GM12891 (cell line): ENCODE results near the gene CDYL2.

Experiments used
- DNase-seq: peaks from one replicate; pipeline ENCODE4 v3.0.0; 2011; ENCODE audit warnings: low spot score; ENCODE audit not compliant: insufficient read length
- FAIRE-seq: peaks from 2 replicates; lab custom pipeline; 2011; peaks lifted over from hg19 to GRCh38; lab: Jason Lieb, UNC
- PAX5 ChIP-seq: IDR thresholded peaks from 2 replicates; pipeline ENCODE4 v1.6.1; 2011; ENCODE audit warnings: low read length, moderate library complexity, mild to moderate bottlenecking; ENCODE audit not compliant: insufficient read depth, severe bottlenecking
- POLR2A ChIP-seq: IDR thresholded peaks from 2 replicates; pipeline ENCODE4 v1.6.1; 2011; ENCODE audit warnings: low read depth, low read length, control low read depth
- POLR2AphosphoS5 ChIP-seq: IDR thresholded peaks from 2 replicates; pipeline ENCODE4 v1.6.1; 2011; ENCODE audit warnings: low read depth, low read length, control low read depth
- POU2F2 ChIP-seq: IDR thresholded peaks from 2 replicates; pipeline ENCODE4 v1.6.1; 2011; ENCODE audit warnings: low read depth, mild to moderate bottlenecking, control low read depth, low read length, moderate library complexity
- SPI1 ChIP-seq: IDR thresholded peaks from 2 replicates; pipeline ENCODE4 v1.6.1; 2011; ENCODE audit warnings: low read depth, low read length, control low read depth
- TAF1 ChIP-seq: IDR thresholded peaks from 2 replicates; pipeline ENCODE4 v1.6.1; 2011; ENCODE audit warnings: low read depth, low read length, control low read depth

CDYL2 gene

DNA sequence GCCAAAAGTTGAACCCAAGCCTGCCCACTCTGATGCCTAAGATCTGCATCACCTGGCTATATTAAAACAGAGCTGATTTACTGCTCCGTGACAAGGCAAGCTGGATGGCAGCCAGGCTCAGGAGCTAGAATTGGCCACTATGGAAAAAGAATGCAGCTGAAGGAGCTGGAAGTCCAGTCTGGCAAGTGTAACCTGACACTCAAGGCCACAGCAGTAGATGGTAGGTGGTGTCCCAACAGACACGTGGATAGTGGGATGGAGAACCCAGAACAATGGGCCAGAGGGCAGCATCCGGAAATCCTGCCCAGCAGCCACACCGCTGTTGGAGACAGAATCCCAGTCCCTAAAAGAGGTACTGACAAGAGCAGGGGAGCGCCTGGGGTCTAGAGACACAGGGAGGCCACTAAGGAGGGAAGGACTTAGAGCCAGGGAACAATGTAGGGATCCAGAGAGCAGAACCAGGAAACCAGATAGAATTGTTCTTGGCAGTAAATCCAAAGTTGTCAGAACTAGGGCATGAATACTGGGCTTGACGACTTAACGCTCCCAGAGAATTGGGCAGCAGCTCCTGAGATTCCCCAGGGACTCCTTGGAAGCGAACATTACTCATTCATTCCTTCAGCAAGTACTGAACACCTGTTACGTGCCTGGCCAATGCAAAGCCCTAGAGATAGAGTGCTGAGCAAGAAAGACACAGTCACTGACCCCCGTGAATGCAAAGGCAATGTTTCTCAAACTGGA lies 85.7 kb downstream of the CDYL2 start:
- FAIRE-seq (no peak), DNase-seq (no peak)
- TF ChIP-seq SPI1 (no peak), POLR2A (no peak), POLR2AphosphoS5 (no peak), TAF1 (no peak), POU2F2 (no peak), PAX5 (no peak)

DNA sequence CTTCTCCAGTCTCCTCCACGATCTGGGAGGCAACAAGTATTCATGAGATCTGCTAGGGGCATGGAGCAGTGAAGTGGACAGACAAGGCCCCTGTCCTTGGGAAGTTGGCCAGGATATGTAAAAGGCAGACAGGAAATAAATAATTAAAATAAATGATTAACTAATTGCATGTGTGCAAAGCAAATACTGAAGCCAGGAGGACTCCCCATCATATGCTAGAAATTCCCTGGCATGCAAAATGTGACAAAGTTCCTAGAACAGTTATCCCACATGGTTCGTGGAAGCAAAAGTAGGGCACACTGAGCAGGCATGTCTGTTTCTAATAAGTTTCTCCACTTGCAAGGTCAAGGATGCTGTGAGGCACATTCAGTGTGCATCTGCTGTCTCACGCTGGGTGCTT lies 86.8 kb downstream of the CDYL2 start:
- TF ChIP-seq SPI1, result no peak
- no peak for TF ChIP-seq PAX5
- TF ChIP-seq POLR2AphosphoS5, result no peak
- TF ChIP-seq TAF1, result no peak
- TF ChIP-seq POLR2A, result no peak
- TF ChIP-seq POU2F2, result no peak
- FAIRE-seq, result no peak
- no peak for DNase-seq

DNA sequence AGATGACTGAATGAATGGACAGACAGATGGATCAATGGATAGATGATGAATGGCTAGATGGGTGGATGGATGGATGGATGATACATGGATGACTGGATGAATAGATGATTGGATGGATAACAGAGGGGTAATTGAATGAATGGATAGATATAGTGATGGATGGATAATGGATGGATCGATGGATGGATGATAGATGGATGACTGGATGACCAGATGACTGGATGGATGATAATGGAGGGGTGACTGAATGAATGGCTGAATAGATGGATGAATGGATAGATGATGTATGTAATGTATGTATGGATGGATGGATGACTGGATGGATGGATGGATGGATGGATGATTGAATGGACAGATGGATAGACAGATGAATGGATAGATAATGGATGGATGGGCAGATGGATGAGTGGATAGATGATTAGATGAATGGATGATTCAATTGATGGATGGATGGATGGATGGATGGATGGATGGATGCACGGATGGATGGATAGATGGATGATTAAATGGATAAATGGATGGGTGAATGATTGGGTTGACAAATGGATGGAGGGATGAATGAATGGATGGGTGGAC lies 87.7 kb downstream of the CDYL2 start:
- DNase-seq (no peak), FAIRE-seq (peak; percentile 66)
- TF ChIP-seq POLR2A, result no peak

DNA sequence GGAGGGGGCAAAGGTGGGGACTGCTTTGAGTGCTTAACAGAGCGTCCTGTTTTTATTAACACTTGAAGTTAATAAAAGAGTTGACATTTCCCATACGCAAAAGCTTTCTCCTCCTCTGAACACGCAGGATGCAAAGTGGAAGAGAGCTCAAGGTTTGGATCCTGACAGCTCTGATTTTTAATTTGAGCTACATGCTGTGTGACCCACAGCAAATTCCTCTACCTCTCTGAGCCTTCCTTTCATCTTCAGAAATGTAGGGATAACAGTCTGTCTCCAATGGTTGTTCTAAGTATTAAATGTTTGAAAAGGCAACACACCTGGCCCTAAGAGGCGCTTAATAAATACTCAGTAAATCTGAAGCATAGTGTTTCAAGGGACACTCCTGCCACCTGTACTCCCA lies 93.0 kb downstream of the CDYL2 start:
- no peak for FAIRE-seq
- no peak for TF ChIP-seq POLR2A
- TF ChIP-seq POLR2AphosphoS5, result no peak
- TF ChIP-seq PAX5, result no peak
- TF ChIP-seq SPI1, result no peak
- no peak for TF ChIP-seq TAF1
- no peak for TF ChIP-seq POU2F2
- DNase-seq, result no peak

DNA sequence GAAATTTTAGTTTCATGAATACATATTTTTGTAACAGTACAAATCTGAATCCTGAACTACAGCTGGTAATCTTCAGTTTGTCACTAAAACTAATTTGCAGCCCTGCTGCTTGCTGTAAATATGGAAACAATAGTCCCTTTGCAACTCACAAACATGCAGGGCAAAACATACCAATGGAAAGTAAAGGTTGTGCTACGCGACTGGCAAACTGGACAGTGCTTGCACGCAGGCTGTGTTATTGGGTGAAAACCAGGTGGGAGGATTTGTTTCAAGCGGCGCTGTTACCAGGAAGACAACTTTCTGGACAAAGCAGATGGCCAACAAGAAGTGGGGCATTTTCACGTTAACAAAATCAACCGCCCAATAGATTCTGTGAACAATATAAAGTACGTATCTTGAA lies 93.5 kb downstream of the CDYL2 start:
- TF ChIP-seq SPI1 (no peak), POLR2A (0 out of 2 replicates have a peak, but pooled peaks have one; percentile 22), TAF1 (no peak), POU2F2 (peak; percentile 43; the same call in 1 of the 2 replicates)
- DNase-seq, result peak; percentile 35
- peak; percentile 96 for FAIRE-seq

DNA sequence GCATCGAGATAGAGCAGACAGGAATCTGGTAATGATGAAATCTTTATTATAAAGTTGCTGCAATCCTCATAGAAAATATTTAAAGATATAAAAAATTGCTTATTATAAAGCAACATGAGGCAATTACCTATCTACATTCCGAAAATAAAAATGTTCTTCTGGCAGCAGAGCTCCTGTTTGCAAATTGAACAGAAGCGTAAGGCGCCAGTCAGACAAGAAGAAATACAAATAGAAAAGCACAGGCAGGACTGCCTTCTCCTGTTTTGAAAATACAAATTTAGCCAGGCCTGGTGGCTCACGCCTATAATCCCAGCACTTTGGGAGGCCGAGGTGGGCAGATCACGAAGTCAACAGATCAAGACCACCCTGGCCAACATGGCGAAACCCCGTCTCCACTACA lies 95.6 kb downstream of the CDYL2 start:
- FAIRE-seq (no peak), DNase-seq (no peak)
- TF ChIP-seq TAF1 (no peak), POLR2AphosphoS5 (no peak), POLR2A (no peak), PAX5 (no peak), SPI1 (no peak), POU2F2 (no peak)

DNA sequence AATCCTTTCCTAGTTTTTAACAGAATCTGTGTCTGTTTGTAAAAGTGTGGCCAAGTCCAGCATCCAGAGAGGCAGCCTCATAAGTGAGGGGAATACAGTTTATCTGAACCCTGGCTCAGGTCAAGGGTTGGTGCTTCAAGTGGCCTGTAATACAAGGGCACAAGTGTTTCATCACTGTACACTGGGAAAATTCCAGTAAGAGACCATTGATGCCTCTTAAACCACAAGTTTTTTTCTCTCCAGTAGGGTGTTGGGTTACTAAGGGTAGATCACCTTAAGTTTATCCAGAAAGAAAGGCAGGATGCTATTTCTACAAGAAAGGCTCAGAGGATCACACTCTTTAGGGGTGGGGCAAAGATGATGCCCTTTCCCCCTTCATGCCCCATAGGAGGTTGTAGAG lies 96.7 kb downstream of the CDYL2 start:
- FAIRE-seq, result no peak
- no peak for TF ChIP-seq SPI1
- no peak for TF ChIP-seq POU2F2
- TF ChIP-seq POLR2AphosphoS5, result no peak
- no peak for TF ChIP-seq TAF1
- TF ChIP-seq POLR2A, result no peak
- no peak for TF ChIP-seq PAX5

DNA sequence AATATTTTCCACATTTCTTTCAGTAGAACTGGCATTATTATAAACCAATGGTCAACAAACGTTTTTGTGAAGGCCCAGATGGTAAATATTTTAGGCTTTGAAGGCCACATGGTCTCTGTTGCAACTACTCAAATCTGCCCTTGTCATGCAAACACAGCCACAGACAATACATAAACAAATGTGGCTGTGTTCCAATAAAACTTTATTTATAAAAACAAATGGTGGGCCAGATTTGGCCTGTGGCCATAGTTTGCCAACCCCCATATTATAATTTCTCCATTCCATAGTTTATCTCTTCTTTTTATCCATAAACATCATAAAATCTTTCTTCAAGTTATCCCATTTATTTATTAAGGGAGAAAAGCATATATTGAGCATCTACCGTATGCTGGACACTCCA lies 98.8 kb downstream of the CDYL2 start:
- TF ChIP-seq SPI1, result no peak
- no peak for FAIRE-seq
- DNase-seq, result no peak

More for the DNA sequence above, 96.7 kb downstream of the CDYL2 start:
- no peak for DNase-seq

DNA sequence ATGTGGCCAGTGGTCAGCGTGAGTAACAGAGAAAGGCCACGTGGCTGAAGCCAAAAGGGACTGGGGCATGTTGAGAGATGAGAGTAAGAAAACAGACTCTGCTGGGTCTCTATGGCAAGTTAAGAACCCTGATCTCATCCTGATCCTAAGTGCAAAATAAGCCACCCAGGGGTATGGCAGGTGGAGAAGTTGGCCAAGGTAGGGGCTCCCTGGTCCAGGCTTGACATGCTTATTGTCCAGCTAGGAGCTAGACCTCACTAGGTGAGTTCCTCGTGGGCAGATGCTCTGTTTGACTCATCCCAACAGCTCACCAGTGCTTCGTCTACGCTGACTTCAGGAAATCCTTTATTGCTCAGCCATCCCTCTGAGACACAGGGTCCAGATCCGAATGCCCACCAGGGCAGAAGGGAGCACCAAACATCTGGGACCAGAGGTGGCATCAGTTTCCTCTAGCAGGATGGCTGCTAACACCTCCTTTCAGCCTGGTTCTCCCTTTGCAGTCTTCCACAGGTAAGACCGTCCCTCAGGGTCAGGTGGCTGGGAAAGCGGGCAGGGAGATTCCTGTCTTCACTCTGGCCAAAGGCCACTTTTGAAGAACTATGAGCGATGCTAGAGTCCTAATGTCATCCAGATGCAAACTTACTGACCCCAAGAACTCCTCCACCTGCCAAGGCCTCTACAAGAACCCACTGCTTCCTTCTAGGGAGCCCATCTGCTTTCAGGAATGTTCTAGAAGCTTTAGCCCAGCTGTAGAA lies 99.5 kb downstream of the CDYL2 start:
- DNase-seq (no peak), FAIRE-seq (no peak)
- no peak for TF ChIP-seq PAX5
- TF ChIP-seq SPI1, result no peak
- no peak for TF ChIP-seq POLR2AphosphoS5
- no peak for TF ChIP-seq POU2F2
- TF ChIP-seq POLR2A, result no peak
- no peak for TF ChIP-seq TAF1

DNA sequence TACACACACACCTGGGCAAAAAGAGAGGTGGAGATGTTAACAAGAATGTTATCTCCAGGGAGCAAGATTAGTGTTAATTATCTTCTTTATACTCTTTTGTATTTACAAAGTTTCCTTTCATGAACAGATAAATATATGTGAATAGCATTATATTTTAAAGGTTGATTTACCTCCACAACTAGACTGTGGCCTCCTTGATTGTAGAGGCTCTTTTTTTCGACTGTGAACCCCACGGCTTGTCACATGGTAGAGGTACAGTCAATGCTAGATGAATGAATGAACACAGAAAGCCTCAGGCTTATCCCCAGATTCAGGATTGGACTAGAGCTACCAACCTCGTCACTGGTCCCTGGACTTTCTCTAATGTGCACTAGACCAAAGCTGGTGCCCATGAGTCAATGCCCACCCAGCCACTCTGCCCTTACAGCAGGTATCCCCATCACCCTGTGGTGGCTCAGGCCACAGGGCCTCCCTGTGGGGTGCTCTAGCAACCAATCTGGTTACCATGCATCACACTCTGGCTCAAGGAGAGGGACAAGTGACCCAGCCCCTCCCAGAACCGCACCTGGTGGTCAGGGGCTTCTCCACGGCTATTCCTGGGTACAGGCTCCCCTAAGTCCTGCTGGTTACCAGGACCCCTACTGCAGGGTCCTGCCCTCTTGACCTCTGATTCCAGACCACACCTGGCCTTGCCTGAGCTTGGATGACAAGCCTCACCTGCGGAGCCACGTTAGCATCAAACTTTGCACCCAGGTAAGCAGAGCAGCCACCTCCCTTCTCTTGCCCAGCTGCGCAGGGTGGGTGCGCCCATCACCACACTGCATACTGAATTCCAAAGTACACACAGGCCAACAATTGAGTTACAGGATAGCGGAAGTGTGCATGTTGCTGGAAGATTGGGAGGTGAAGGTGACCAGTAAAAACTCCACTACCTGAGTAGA lies 101.0 kb downstream of the CDYL2 start:
- TF ChIP-seq SPI1 (no peak), PAX5 (no peak), POLR2AphosphoS5 (no peak), POU2F2 (no peak), POLR2A (no peak), TAF1 (no peak)
- DNase-seq (no peak), FAIRE-seq (no peak)
